ENCODE measurements around the gene C22orf39.

The C22orf39 gene

DNA sequence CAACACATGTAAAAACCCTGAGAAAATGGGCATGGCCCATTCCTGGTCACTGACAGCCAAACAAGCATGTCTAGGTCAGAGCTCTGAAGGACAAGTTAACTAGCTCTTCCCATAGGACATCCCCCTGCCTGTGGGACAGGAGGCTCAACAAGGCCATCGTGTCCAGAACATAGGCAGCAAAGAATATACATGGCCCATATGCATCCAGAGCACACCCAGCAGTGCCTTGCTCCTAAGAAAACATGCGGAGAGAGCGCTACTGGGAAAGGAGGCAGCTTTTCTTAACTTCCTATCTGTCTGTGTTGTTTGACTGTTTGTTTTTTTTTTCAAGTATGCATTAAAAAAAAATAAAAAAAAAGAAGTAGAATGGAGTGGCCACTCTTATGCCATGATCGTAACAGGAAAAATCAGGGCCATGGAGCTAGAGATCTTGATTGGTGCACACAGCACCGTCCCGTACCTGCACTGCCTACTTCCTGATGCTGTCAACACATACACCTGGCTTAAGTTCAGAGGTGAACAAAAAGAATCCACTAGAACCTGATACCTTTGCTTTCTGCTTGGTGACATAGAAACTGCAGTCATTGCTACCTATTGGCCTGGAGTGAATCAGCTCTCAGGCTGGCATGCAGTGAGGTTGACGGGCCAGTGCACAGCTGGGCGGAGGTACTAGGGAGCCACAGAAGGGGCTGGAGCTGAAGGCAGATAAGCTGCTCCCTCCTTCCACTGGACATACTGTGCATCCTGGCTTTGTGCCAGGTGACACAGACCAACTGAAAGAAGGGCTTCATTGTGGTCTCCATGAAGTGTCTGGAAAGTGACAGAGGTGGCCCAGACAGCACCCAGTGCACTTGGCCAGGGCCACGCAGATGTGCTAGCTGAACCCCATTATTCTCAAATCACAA, 19.6 kb upstream of the C22orf39 start:
- Histone ChIP-seq H3K4me2 (ENCODE audit: insufficient read depth, low read length) (no peak overlapping the region), H3K9me3 (ENCODE audit: insufficient read depth, low read length, severe bottlenecking) (no peaks in the 10 kb centered on the region), H3K79me2 (ENCODE audit: insufficient read depth, low read length) (peaks cover 25% of the 10 kb centered on the region), H3K36me3 (ENCODE audit: insufficient read depth, low read length) (peaks cover 98% of the 10 kb centered on the region), H3K4me1 (ENCODE audit: insufficient read depth, low read length) (no peaks in the 10 kb centered on the region), H3K27me3 (ENCODE audit: insufficient read depth, low read length, poor library complexity) (no peaks in the 10 kb centered on the region), H4K20me1 (ENCODE audit: insufficient read depth, low read length) (peaks cover 38% of the 10 kb centered on the region), H3K9ac (ENCODE audit: low read depth, low read length) (no peak overlapping the region), H3K4me3 (ENCODE audit: low read depth in 1 of 2, low read length in 2 of 2) (no peak overlapping the region), H2AFZ (ENCODE audit: low read depth, low read length) (no peak overlapping the region), H3K27ac (ENCODE audit: low read length) (no peak overlapping the region)
- TF ChIP-seq, protein P1, sequence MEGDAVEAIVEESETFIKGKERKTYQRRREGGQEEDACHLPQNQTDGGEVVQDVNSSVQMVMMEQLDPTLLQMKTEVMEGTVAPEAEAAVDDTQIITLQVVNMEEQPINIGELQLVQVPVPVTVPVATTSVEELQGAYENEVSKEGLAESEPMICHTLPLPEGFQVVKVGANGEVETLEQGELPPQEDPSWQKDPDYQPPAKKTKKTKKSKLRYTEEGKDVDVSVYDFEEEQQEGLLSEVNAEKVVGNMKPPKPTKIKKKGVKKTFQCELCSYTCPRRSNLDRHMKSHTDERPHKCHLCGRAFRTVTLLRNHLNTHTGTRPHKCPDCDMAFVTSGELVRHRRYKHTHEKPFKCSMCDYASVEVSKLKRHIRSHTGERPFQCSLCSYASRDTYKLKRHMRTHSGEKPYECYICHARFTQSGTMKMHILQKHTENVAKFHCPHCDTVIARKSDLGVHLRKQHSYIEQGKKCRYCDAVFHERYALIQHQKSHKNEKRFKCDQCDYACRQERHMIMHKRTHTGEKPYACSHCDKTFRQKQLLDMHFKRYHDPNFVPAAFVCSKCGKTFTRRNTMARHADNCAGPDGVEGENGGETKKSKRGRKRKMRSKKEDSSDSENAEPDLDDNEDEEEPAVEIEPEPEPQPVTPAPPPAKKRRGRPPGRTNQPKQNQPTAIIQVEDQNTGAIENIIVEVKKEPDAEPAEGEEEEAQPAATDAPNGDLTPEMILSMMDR (IDR thresholded peaks at IDR 0.05; ENCODE audit: borderline replicate concordance, extremely low read depth, low read length, poor library complexity, severe bottlenecking) = no peak
- TF ChIP-seq EZH2 (IDR thresholded peaks at IDR 0.05; ENCODE audit: borderline replicate concordance, low read depth, low read length, severe bottlenecking) = no peak
- DNase-seq (no peak), ATAC-seq (ENCODE audit: insufficient read depth, low read depth) (no peak)

- Histone ChIP-seq H3K9me3 (ENCODE audit: insufficient read depth, low read length, severe bottlenecking) (no peaks in the 10 kb centered on the region), H3K4me3 (ENCODE audit: low read depth in 1 of 2, low read length in 2 of 2) (no peak overlapping the region), H3K4me1 (ENCODE audit: insufficient read depth, low read length) (no peaks in the 10 kb centered on the region), H3K9ac (ENCODE audit: low read depth, low read length) (no peak overlapping the region), H3K36me3 (ENCODE audit: insufficient read depth, low read length) (peaks cover 89% of the 10 kb centered on the region), H4K20me1 (ENCODE audit: insufficient read depth, low read length) (peaks cover 30% of the 10 kb centered on the region), H2AFZ (ENCODE audit: low read depth, low read length) (no peak overlapping the region), H3K27ac (ENCODE audit: low read length) (no peak overlapping the region), H3K79me2 (ENCODE audit: insufficient read depth, low read length) (peaks cover 19% of the 10 kb centered on the region), H3K4me2 (ENCODE audit: insufficient read depth, low read length) (no peak overlapping the region), H3K27me3 (ENCODE audit: insufficient read depth, low read length, poor library complexity) (no peaks in the 10 kb centered on the region)
- TF ChIP-seq EZH2 (IDR thresholded peaks at IDR 0.05; ENCODE audit: borderline replicate concordance, low read depth, low read length, severe bottlenecking) = no peak
- TF ChIP-seq, protein P1 (IDR thresholded peaks at IDR 0.05; ENCODE audit: borderline replicate concordance, extremely low read depth, low read length, poor library complexity, severe bottlenecking) = no peak
- DNase-seq (no peak), ATAC-seq (ENCODE audit: insufficient read depth, low read depth) (no peak)
Observed at GRCh38 chr22:19466126-19466716, 18.7 kb upstream of the C22orf39 start.

DNA sequence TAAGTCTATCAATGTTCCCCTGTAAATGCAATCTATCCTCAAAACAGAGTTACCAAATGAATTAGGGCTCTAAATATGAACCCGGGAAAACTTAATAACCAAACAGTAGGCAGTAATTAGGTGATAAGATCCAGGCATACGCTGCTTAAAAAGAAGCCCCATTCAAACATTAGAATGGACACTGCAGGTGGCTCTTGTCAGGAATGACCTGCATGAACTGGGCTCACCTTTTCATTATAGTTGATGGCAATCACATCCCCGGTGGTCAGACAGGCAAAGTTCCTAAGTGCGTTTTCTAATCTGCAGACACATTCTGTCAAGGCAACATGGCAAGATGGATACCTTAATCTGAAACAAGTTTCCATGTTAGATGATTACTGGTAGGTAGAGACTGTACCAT, 17.5 kb upstream of the C22orf39 start:
- Histone ChIP-seq H3K36me3 (ENCODE audit: insufficient read depth, low read length) (peaks cover 84% of the 10 kb centered on the region), H2AFZ (ENCODE audit: low read depth, low read length) (no peak overlapping the region), H3K9ac (ENCODE audit: low read depth, low read length) (no peak overlapping the region), H3K4me3 (ENCODE audit: low read depth in 1 of 2, low read length in 2 of 2) (no peak overlapping the region), H4K20me1 (ENCODE audit: insufficient read depth, low read length) (peaks cover 23% of the 10 kb centered on the region), H3K9me3 (ENCODE audit: insufficient read depth, low read length, severe bottlenecking) (no peaks in the 10 kb centered on the region), H3K4me2 (ENCODE audit: insufficient read depth, low read length) (no peak overlapping the region), H3K27me3 (ENCODE audit: insufficient read depth, low read length, poor library complexity) (no peaks in the 10 kb centered on the region), H3K27ac (ENCODE audit: low read length) (no peak overlapping the region), H3K79me2 (ENCODE audit: insufficient read depth, low read length) (peaks cover 11% of the 10 kb centered on the region), H3K4me1 (ENCODE audit: insufficient read depth, low read length) (no peaks in the 10 kb centered on the region)
- TF ChIP-seq EZH2 (IDR thresholded peaks at IDR 0.05; ENCODE audit: borderline replicate concordance, low read depth, low read length, severe bottlenecking) = no peak
- DNase-seq = no peak
- no peak for ATAC-seq (ENCODE audit: insufficient read depth, low read depth)

DNA sequence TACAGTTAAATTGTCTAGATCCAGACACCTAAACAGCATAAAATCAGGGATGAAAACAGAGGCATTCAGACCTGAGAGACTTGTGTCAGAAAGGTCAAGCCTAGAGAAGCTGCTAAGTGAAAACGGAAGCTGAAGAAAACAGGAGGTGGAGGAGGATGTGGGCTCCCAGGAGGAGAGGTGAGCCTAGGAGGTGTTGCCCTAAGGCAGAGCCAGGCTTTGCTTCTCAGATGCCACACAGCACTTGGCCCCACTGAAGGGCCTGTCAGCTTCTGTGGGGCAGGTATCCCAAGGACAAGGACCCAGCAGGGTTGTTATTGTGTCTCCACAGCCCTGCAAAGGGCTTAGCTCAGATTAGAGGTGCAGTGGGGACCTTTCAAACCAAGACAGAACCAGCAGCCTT, 17.0 kb upstream of the C22orf39 start:
- H3K27ac ChIP-seq (ENCODE audit: low read length) = no peak overlapping the region
- no peak overlapping the region for H3K9ac ChIP-seq (ENCODE audit: low read depth, low read length)
- H3K79me2 ChIP-seq (ENCODE audit: insufficient read depth, low read length) = peaks cover 7% of the 10 kb centered on the region
- ATAC-seq (ENCODE audit: insufficient read depth, low read depth) = no peak
- no peaks in the 10 kb centered on the region for H3K27me3 ChIP-seq (ENCODE audit: insufficient read depth, low read length, poor library complexity)
- no peak for DNase-seq
- peaks cover 82% of the 10 kb centered on the region for H3K36me3 ChIP-seq (ENCODE audit: insufficient read depth, low read length)
- TF ChIP-seq, protein P1 (IDR thresholded peaks at IDR 0.05; ENCODE audit: borderline replicate concordance, extremely low read depth, low read length, poor library complexity, severe bottlenecking) = no peak
- H2AFZ ChIP-seq (ENCODE audit: low read depth, low read length) = no peak overlapping the region
- H3K4me1 ChIP-seq (ENCODE audit: insufficient read depth, low read length) = no peaks in the 10 kb centered on the region
- no peaks in the 10 kb centered on the region for H3K9me3 ChIP-seq (ENCODE audit: insufficient read depth, low read length, severe bottlenecking)
- no peak overlapping the region for H3K4me2 ChIP-seq (ENCODE audit: insufficient read depth, low read length)
- no peak overlapping the region for H3K4me3 ChIP-seq (ENCODE audit: low read depth in 1 of 2, low read length in 2 of 2)
- peaks cover 19% of the 10 kb centered on the region for H4K20me1 ChIP-seq (ENCODE audit: insufficient read depth, low read length)
